HG03135 (cell line): ENCODE measurements around the gene ADIPOR2.

Experiments
- ATAC-seq: cut with Tn5 transposase; IDR thresholded peaks from one replicate; pipeline ENCODE4 v1.9.1; 2021; ENCODE audit warnings: mild to moderate bottlenecking, moderate library complexity; ENCODE audit not compliant: unreplicated experiment

ADIPOR2 gene

GRCh38 chr12:1768615-1769014 lies 77.7 kb downstream of the ADIPOR2 start:
- no peak for ATAC-seq

- ATAC-seq, result no peak
Measured at GRCh38 chr12:1769809-1770494, 79.1 kb downstream of the ADIPOR2 start.

DNA sequence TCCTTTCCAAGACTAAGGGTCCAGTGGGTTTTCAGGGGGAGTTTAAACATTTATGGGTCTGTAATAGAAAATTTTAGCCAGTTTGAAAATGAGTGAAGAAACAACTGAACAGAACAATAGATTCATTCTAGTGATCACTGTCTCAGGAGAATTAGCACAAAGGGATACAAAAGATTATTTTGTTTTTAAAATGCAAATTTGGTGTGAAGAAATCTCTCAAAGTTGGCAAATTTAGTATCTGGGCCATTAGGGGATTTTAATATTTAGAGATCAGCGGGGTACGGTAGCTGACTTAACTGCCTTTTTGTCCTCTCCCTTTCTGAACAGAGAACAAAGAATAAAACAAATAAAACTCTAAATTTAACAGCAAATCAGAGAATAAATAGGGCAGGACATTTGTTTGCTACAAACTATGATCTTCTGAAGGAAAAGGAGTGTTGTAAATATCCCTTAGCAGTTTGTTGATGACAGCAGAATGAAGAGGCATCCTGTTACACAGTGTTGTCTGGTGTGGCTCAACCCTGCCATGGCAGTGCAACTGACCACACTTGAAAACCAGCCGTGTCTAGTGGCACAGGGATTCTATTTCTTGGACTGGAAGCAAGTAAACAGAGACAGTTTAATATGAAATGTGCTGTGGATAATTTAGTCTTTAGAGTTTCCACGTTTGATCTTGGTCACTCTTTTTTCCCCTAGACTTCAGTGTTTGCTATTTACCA lies 83.2 kb downstream of the ADIPOR2 start:
- no peak for ATAC-seq

DNA sequence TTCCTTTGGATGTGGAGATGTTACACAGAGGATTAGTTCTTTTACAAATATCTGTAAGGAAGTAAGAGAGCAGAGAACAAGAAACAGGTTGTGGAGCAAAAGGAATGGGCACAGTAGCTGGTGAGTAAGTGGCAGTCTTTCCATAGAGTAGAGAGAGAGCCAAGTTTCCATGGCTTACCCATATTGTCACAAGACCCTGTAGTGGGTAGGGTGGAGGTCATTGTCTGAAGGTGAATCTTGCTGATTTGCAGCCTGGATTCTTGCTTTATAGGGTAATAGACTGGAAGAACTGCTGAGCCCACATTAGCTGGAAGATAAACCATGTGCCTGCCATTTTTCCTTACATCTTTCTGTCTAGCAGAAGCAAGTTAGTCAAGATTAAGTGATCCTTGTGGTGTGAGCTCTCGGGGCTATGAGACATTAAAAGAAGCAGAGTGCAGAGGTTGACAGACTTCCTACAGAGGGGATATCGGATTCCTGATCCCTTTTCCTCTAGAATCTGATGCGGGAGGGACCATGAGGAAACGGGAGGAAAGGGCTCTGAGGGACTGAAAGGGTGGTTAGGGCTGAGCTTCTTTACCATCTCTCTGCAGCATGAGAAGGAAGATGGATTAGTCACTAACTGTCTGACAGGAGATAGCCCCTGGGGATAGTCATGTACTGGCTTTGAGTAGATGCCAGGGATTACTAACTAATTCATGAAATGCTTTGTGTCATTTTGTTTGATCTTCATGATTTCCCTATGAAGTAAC lies 85.5 kb downstream of the ADIPOR2 start:
- ATAC-seq, result no peak

GRCh38 chr12:1777798-1778197 lies 86.9 kb downstream of the ADIPOR2 start:
- ATAC-seq, result no peak

- no peak for ATAC-seq
Measured at GRCh38 chr12:1778911-1779310, 88.0 kb downstream of the ADIPOR2 start.

GRCh38 chr12:1779783-1780182 lies 88.9 kb downstream of the ADIPOR2 start:
- no peak for ATAC-seq

GRCh38 chr12:1781772-1782171 lies 90.9 kb downstream of the ADIPOR2 start:
- ATAC-seq, result no peak

DNA sequence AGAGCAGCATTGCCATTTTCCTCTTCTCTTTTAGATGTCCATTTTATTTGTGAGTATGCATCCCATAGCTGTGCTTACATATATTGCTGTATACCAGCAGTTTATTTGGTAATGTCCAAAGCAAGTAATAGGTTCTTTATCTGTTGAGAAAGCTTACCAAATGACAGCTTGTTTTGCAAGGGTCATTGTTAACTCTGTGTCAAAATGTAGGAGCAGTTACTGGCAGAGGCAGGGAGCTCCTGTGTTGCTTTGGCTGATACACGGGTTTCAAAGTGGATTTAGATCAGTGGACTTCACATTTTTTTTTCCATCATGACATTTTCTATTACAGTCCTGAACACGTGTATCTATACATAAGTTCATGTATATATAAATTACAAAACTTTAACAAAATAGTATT lies 91.3 kb downstream of the ADIPOR2 start:
- ATAC-seq, result no peak

GRCh38 chr12:1787714-1788113 lies 96.8 kb downstream of the ADIPOR2 start:
- ATAC-seq, result no peak

- no peak for ATAC-seq
Measured at GRCh38 chr12:1790444-1790843, 99.6 kb downstream of the ADIPOR2 start.

DNA sequence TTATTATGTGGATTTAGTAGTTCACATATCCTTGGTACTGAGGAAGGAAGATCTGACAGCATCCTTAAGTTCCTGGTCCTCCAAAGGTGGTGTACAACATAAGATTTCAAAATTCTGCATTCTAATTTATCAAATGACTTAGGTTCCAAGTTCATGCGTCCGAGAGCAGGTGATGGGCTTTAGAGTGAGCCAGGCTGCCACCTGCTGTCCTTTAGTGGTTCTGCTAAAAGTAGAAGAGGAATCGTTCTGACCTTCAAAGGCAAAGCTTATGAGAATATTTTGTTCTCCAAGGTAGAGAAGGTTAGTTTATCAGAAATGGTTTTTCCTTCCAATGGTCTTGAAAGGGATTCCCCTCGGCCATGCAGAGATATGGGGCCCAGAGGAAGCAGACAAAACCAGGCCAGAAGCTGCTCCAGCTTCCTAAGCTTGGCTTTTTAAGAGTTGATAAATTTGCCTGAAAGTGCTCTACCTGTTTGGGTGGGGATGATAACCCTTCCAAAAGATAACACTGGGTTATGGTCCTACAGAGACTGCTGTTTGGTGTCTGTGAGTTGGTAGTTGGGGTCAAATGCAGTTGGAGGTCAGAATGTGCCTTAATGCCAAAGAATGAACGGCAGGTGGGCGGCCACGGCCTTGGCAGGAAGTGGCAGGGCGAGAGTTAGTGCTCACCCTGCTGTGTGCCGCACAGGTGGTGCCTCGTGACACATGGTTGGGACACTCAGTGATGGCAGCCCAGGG lies 100.4 kb downstream of the ADIPOR2 start:
- no peak for ATAC-seq

- no peak for ATAC-seq
Measured at GRCh38 chr12:1792406-1792805, 101.5 kb downstream of the ADIPOR2 start.

DNA sequence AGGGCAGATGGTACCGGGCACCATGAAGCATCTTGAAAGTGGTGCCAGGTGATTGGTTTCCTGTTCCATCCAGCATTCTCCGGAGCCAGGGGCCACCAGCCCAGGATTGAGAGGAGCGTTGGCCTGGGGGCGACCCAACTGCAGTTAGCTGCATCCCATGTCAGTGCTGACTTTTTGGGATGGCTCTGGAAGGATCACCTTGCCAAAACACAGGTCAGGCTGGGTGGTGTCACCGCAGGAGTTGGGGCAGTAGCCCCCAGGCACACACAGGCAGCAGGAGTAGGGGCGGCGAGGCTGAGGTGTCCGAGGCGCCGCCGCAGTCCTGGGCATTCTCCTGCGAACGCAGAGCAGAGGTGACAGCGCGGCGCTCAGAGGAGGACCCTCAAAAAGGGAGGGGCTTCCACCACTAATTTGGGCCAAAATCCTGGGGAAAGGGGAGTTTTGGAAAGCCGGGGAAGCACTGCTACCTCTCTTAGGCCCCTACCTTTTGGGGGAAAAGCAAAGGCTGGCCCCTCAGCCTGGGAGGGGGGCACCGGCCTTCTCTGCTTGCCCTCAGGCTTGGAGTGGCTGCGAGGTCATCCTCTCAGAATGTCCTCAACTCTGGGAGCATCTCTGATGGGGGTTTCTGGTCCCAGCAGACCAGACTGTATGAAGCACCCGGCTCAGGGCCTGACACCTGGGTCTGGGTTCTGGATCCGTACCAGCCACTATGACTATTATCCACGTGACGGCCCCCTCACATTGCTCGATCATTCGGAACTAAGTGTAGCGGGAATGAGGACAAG lies 102.7 kb downstream of the ADIPOR2 start:
- ATAC-seq, result no peak

- ATAC-seq, result no peak
Measured at GRCh38 chr12:1794440-1795090, 103.7 kb downstream of the ADIPOR2 start.

- no peak for ATAC-seq
Measured at GRCh38 chr12:1795221-1795784, 104.4 kb downstream of the ADIPOR2 start.

DNA sequence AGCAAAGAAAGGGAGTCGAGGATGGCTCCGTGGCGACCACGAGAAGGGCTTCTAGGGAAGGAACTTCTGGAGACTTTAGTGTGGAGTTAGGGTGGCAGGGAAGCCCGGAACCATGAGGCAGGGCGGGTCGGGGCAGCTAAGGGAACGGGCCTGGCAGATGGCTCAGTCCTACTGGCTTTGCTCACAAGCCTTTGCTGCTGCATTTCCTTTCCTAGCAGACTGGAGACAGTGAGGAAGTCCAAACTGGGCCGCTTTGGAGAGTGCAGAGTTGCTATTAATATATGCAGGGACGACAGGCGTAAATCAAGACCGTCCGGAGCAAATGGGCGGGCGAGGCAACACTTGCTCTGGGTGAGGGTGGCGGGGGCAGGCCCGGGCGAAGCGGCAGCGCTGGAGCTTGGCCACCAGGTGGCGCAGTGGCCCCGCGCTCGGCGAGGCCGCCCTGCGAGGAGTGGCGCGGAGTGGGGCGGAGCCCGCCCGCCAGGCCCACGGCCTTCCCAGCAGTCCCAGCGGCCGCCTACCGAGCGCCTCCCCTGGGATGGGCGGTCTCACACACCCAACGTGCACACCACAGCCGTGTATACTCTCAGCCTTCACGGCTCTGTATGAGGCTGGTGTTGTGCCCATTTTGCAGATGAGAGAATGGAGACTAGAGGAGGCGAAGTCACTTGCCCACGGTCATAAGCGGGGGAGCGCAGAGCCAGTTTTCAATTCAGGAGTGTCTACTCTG lies 105.1 kb downstream of the ADIPOR2 start:
- peak; percentile 81 for ATAC-seq

- ATAC-seq, result peak; percentile 18
Measured at GRCh38 chr12:1796515-1797010, 105.7 kb downstream of the ADIPOR2 start.
